Heart left ventricle (tissue), 16 donors: ENCODE data around the gene NEU1. TPM values are rescaled to one million over a fixed set of nuclear protein-coding genes. Genes with fewer than 3 reads are reported as not detected.

Experiments
- ATAC-seq, 4 donors: fragments of 200-7000 bp; cut with Tn5 transposase; one replicate each; pipeline ENCODE4 v1.9.1; 2020 to 2022; ENCODE audit warnings: moderate library complexity in 4 of 4, mild to moderate bottlenecking in 3 of 4, moderate number of reproducible peaks in 1 of 4
- DNase-seq, 5 donors: peaks; one replicate each; pipeline ENCODE4 v3.0.0-alpha.2; 2020
- H3K27ac ChIP-seq, 12 donors: fragments of 200-600 bp; sonication (generic) in 4 of 12; one replicate each; pipeline versions ENCODE4 v1.5.0 to v1.8.0; 2016 to 2022; ENCODE audit warnings: mild to moderate bottlenecking in 2 of 12
- H3K27me3 ChIP-seq, 9 donors: fragments of 200-600 bp; sonication (generic) in 2 of 9; one replicate each; pipeline versions ENCODE4 v1.5.1 to v1.8.0; 2016 to 2022; ENCODE audit warnings: mild to moderate bottlenecking in 3 of 9
- H3K36me3 ChIP-seq, 9 donors: fragments of 200-600 bp; sonication (generic) in 2 of 9; one replicate each; pipeline versions ENCODE4 v1.5.0 to v1.8.0; 2018 to 2022; ENCODE audit warnings: mild to moderate bottlenecking in 2 of 9
- H3K4me1 ChIP-seq, 12 donors: fragments of 200-600 bp; sonication (generic) in 4 of 12; one replicate each; pipeline versions ENCODE4 v1.5.0 to v1.8.0; 2016 to 2022; ENCODE audit warnings: mild to moderate bottlenecking in 3 of 12
- H3K4me3 ChIP-seq, 12 donors: fragments of 200-600 bp; sonication (generic) in 4 of 12; one replicate each; pipeline versions ENCODE4 v1.5.0 to v1.8.0; 2017 to 2022; ENCODE audit warnings: mild to moderate bottlenecking in 9 of 12, moderate library complexity in 4 of 12
- H3K9me3 ChIP-seq, 12 donors: fragments of 200-600 bp; sonication (generic) in 4 of 12; one replicate each; pipeline versions ENCODE4 v1.5.0 to v1.8.0; 2016 to 2022; ENCODE audit warnings: mild to moderate bottlenecking in 1 of 12
- POLR2A ChIP-seq, 2 donors: fragments of 450-650 bp; IDR thresholded peaks; one replicate each; pipeline ENCODE4 v1.6.1; 2017; ENCODE audit warnings: antibody characterized with exemption in 2 of 2, mild to moderate bottlenecking in 2 of 2, moderate library complexity in 2 of 2
- WGBS, 4 donors: extraction: QIAGEN DNeasy Blood & Tissue Kit in 2 of 4; methylation state at CpG; one replicate each; pipeline versions ENCODE4 v1.1.5 to v1.1.7; 2013 to 2018; 5-methylcytosine and 5-hydroxymethylcytosine counted together
- intact Hi-C, 10 donors: fragments of 100-400 bp; cut with DNase I; formaldehyde crosslinking; loops; one replicate each; pipeline versions ENCODE4 v1.11.1 to v1.14.2; 2022
- polyA plus RNA-seq, 2 donors: library from polyadenylated mRNA; stranded (reverse); fragments of 200-250 nt; gene quantifications; one replicate each; pipeline ENCODE4 v1.2.3, GENCODE V29; 2013
- total RNA-seq, 9 donors: library from RNA; depleted of rRNA in 2 of 9; stranded (reverse); fragments of >200 nt in 2 of 9; fragmentation: NEBNext Ultra II Directional in 3 of 9; extraction: Animal tissue kit (Norgen Biotek cat#: 25700) in 3 of 9; gene quantifications; one replicate each; pipeline versions ENCODE4 v1.1.0 to v1.2.4, GENCODE V29; 2016 to 2023
- TF ChIP-seq, protein P1 (sequence below), 12 donors: fragments of 200-600 bp; sonication (generic) in 4 of 12; IDR thresholded peaks; one replicate each; pipeline versions ENCODE4 v1.5.0 to v1.8.0; 2018 to 2022; ENCODE audit warnings: antibody characterized with exemption in 12 of 12, mild to moderate bottlenecking in 5 of 12
- donor health status: ischemic (EF 13 %, LVEDD 7.1; RV severe dilation, severe dysfunction).
- donor health status: healthy with polysubstance abuse.
- donor health status: DM: no; HTN: yes; CAD: no.
- donor health status: DM: no; HTN: no; CAD: no.
- donor health status: ischemic (EF 25% LVEDD 6.9; RV normal size, moderate dysfunction).
- donor health status: ischemic (EF 25% LVEDD 5.7; RV mildly dilated, moderate dysfunction).
- donor health status: healthy.
- donor health status: DM: yes; HTN: yes; CAD: no.
- donor health status: ischemic (EF 35%, LVEDD 5.7; RV mildly dilated, moderate dysfunction).
- donor health status: nonischemic (EF 11% LVEDD 7.7; RV severe dilation, severe dysfunction).
- donor health status: DM: yes; HTN: yes; CAD: no.
- donor health status: PGD.
- donor health status: ischemic (EF 29% LVEDD 5.4; RV normal size, mild dysfunction).
- donor health status: nonischemic (EF 23%, LVEDD 6.1; RV moderate dilation, normal function).

NEU1 gene
- total and polyA plus RNA-seq, 11 donors, result 18.7 to 63.1 (median 27.6) TPM

DNA sequence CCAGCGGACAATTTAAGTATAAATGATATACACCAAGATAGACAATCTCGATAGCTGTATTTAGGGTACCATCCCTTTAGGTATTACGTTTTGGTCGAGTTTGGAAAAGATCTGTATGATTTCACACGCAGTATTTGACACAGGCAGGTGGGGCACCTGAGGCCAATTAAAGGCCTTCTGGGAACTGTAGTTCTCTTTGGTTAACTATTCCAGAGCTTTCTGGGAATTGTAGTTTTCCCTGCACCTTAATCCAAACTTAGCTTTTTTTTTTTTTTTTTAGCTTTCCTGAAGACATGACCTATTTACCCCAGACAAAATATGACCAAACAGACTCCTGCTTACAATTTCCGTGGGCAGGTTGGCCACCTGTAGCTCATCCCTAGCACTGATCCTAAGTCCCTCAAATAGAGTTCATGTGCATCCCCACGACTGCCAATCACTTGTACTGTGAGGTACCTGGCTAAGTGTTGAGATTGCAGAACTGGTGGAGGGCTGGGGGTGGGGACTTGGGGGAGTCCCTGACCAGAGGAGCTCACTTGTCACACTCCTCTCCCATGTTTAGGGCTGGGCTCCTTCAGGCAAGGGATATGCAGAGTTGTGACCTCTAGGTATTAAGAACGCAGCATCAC lies 35.9 kb upstream of the NEU1 start:
- H3K27ac ChIP-seq, result peak overlapping the region; percentile 28 to 89 (median 82)
- WGBS, 4 donors, result 11 to 16% (median 14%) methylated on average over 8 of the region's 8 CpGs
- DNase-seq (no peak), ATAC-seq (peak in 3 of 4 donors; percentile 21 to 48 (median 30))
- no peak for TF ChIP-seq POLR2A (IDR thresholded peaks at IDR 0.05)
- TF ChIP-seq, protein P1, sequence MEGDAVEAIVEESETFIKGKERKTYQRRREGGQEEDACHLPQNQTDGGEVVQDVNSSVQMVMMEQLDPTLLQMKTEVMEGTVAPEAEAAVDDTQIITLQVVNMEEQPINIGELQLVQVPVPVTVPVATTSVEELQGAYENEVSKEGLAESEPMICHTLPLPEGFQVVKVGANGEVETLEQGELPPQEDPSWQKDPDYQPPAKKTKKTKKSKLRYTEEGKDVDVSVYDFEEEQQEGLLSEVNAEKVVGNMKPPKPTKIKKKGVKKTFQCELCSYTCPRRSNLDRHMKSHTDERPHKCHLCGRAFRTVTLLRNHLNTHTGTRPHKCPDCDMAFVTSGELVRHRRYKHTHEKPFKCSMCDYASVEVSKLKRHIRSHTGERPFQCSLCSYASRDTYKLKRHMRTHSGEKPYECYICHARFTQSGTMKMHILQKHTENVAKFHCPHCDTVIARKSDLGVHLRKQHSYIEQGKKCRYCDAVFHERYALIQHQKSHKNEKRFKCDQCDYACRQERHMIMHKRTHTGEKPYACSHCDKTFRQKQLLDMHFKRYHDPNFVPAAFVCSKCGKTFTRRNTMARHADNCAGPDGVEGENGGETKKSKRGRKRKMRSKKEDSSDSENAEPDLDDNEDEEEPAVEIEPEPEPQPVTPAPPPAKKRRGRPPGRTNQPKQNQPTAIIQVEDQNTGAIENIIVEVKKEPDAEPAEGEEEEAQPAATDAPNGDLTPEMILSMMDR (IDR thresholded peaks at IDR 0.05), result no peak
- no peaks in the 10 kb centered on the region for H3K9me3 ChIP-seq
- intact Hi-C loops, result loop anchor here in 4 of 10 donors (5.0 kb wide), 3 partner anchors 54 to 61 kb away; partner anchors contain the start of genes NELFE (in 2 of the 4) and SKIC2 (in 2 of the 4)
- no peaks in the 10 kb centered on the region for H3K27me3 ChIP-seq
- H3K36me3 ChIP-seq, result peaks cover 0 to 26% (median 21%) of the 10 kb centered on the region in 9 donors
- peak overlapping the region; percentile 70 to 99 (median 82) for H3K4me3 ChIP-seq
- peaks cover 0 to 44% (median 23%) of the 10 kb centered on the region in 12 donors for H3K4me1 ChIP-seq

DNA sequence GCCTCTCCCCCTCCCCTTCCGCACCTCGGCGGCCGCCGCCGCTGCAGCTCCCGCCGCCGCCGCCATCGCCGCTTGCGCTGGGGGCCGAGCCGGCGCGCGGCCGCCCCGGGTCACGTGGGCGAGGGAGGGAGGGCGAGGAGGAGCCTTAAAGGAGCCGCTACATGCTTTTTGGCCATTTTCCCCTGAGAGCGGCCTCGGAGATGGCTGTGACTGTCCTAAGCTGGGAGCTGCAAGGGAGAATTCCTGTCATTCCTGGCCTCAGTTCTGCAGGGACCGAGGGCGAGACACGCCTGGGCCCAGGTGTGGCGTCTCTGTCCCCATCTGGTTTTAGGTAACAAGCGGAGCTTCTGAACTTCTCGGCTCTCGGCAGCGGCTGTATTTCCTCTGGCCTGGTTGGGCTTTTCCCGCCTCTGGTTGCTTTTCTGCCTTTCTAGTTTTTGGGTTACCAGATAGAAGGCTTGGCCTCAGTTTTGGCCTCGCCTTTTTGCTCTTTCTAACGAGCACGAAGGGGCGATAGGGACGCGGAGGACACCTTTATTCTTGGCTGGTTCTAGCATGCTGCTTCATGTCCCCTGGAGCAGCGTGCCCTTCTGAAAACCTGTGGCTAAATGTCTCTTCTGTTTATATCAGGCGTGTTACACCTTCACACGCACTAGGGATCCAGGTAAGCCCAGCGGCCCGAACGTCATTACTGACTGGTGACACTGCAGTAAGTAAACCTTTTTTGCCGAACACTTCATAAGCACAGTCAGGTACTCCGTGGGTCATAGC lies 35.2 kb upstream of the NEU1 start, which contains the start of gene EHMT2:
TSS of gene EHMT2 (minus strand) at position 87 of the 771 bp plus-strand sequence. CDS start at position 66, 21 bp downstream.
- Histone ChIP-seq H3K4me1 (peaks cover 0 to 40% (median 21%) of the 10 kb centered on the region in 12 donors), H3K36me3 (peaks cover 0 to 33% (median 28%) of the 10 kb centered on the region in 9 donors), H3K27ac (peak within 1 kb of the TSS; percentile 28 to 89 (median 82)), H3K9me3 (no peaks in the 10 kb centered on the region), H3K27me3 (no peaks in the 10 kb centered on the region), H3K4me3 (peak within 1 kb of the TSS; percentile 70 to 99 (median 82))
- DNase-seq (peak; percentile 83 to 90 (median 88)), ATAC-seq (peak; percentile 69 to 83 (median 70))
- intact Hi-C loops, result loop anchor here in 4 of 10 donors (5.0 kb wide), 3 partner anchors 55 to 60 kb away; partner anchors contain the start of genes NELFE (in 2 of the 4) and SKIC2 (in 2 of the 4)
- TF ChIP-seq POLR2A (IDR thresholded peaks at IDR 0.05), result peak in 1 of 2 donors; percentile 67
- TF ChIP-seq, protein P1 (IDR thresholded peaks at IDR 0.05), result peak in 1 of 12 donors; percentile 27
- 0 to 1% (median 0%) methylated on average over 22 to 49 of the region's 49 CpGs for WGBS, 4 donors

- DNase-seq, result no peak
These were observed 34.4 kb upstream of the NEU1 start for GRCh38 chr6:31896856-31897611.

More at GRCh38 chr6:31896856-31897611, 34.4 kb upstream of the NEU1 start:
- Histone ChIP-seq H3K9me3 (no peaks in the 10 kb centered on the region), H3K27me3 (no peaks in the 10 kb centered on the region), H3K4me1 (peaks cover 0 to 35% (median 17%) of the 10 kb centered on the region in 12 donors), H3K4me3 (peak overlapping the region; percentile 70 to 99 (median 82)), H3K36me3 (peaks cover 0 to 40% (median 36%) of the 10 kb centered on the region in 9 donors), H3K27ac (peak overlapping the region in 11 of 12 donors; percentile 48 to 89 (median 82))
- TF ChIP-seq, protein P1 (IDR thresholded peaks at IDR 0.05), result no peak
- no peak for TF ChIP-seq POLR2A (IDR thresholded peaks at IDR 0.05)
- intact Hi-C loops, result loop anchor here in 4 of 10 donors (5.0 kb wide), 3 partner anchors 55 to 60 kb away; partner anchors contain the start of genes NELFE (in 2 of the 4) and SKIC2 (in 2 of the 4)
- no peak for ATAC-seq
- 2 to 7% (median 4%) methylated on average over 9 to 62 of the region's 62 CpGs for WGBS, 4 donors
